HG02973 (cell line): ENCODE results near the gene TNK1.

Source experiments
- ATAC-seq: cut with Tn5 transposase; IDR thresholded peaks from one replicate; pipeline ENCODE4 v1.9.1; 2021; ENCODE audit warnings: moderate library complexity; ENCODE audit not compliant: unreplicated experiment

TNK1 gene

GRCh38 chr17:7431231-7431630, 50.3 kb downstream of the TNK1 start:
- no peak for ATAC-seq

- no peak for ATAC-seq
Observed at GRCh38 chr17:7432296-7432695, 51.4 kb downstream of the TNK1 start.

DNA sequence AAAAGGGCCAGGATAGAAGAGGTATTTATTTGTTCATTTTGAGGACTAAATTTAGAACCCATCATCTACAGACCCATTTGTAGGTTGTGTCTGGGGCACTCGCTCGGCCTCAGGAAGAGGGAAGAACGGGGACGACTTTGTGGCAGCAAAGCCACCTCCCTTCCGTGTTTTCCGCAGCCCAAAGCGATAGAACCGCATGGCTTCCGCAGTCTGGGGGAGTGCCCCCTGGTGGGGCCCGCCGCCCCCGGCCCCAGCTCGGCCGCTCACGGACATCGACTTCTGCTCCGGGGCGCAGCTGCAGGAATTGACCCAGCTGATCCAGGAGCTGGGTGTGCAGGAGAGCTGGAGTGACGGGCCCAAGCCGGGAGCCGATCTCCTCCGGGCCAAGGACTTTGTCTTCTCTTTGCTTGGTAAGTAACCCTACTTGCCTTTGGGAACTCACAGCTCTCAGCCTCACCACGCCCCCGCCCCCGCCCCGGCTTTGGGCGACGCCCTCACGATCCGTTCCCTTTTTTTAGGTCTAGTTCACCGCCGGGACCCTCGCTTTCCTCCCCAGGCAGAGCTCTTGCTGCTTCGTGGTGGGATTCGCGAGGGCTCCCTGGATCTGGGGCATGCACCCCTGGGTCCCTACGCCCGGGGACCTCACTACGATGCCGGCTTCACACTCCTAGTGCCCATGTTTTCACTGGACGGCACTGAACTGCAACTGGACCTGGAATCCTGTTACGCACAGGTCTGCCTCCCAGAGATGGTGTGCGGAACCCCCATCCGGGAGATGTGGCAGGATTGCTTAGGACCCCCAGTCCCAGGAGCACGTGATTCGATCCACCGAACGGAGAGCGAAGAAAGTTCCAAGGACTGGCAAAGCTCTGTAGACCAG, 55.0 kb downstream of the TNK1 start:
- ATAC-seq = peak; percentile 24

- no peak for ATAC-seq
Observed at GRCh38 chr17:7436556-7437368, 55.9 kb downstream of the TNK1 start.

DNA sequence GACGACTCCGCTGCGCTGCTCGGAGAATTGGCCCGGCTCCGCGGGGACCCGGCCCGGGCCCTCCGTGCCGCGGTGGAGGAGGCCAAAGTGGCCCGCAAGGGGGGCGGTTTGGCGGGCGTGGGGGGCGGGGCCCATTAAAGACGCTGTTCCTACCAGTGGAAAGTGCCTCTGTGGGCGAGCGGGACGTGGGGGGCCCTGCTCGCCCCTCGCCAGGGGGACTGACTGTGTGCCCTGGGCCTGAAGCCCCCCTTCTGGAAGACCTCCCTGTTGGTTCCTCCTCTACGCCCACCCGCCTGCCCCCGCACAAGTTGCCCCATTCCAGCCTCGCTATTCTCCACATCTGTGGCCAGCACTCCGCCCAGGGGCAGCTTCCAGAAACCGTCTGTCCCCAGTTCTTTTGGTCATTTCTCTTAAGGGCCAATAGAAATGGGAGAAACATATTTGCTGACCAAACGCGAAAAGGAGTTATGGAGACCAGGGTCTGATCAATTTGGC, 56.5 kb downstream of the TNK1 start:
- no peak for ATAC-seq

DNA sequence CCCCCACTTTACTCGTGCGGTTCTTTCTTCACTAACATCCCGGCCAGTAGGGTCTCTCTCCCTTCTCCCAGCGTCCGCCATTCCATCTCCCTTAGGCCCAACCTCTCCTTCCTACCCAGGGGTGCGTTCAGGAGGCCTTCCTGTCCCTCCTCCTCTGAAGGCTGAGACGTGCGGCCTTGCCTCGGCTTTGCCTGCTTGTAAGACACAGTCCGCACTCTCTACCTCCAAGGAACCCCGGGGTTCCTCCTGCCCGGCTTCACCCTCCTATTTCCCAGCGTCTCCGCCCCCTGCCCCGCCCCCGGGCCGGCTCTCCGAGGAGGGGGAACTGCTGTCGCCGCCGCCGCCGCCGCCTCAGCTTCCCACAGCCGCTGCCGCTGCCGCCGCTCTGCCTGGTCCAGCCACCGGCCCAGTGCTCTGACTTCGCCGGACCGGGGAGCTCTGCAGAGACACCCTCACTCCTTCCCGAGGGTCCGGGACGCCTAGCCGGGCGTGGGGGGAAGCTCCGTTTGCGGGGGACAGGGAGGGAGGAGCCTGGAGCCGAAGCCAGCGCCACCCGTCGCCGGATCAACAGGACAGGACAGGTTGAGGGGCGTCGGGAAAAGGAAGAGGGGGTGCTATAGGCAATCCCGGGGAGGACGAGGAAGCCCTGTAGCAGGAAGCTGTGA, 57.2 kb downstream of the TNK1 start:
- ATAC-seq = no peak

GRCh38 chr17:7438656-7439460, 58.0 kb downstream of the TNK1 start:
- ATAC-seq = no peak
